SK-N-SH (cell line): Measurements from ENCODE around the gene SGPL1. TPM values are rescaled to one million over a fixed set of nuclear protein-coding genes. Genes with fewer than 3 reads are reported as not detected.

Experiments used
- CTCF ChIA-PET: fragments of 300-600, 350-600 bp; formaldehyde crosslinking; extraction: SDS; loops from one replicate; lab custom pipeline; 2021; lab: Yijun Ruan, JAX
- POLR2A ChIA-PET: fragments of 350-600 bp; sonication (Branson Sonifier 250); formaldehyde crosslinking; extraction: SDS; loops from one replicate; lab custom pipeline; 2020; ENCODE audit warnings: antibody characterized with exemption, inconsistent platforms; lab: Yijun Ruan, JAX
- DNase-seq: peaks from one replicate; pipeline ENCODE4 v3.0.0; 2012
- H2AFZ ChIP-seq: fragments of 200-600 bp; sonication (generic); 2 replicates; pipeline ENCODE4 v1.8.1; 2016; ENCODE audit warnings: antibody characterized with exemption, mild to moderate bottlenecking, low read depth
- H3F3A ChIP-seq: fragments of 200-600 bp; sonication (generic); replicated peaks from 2 replicates; pipeline ENCODE3; 2016; ENCODE audit warnings: antibody characterized with exemption, mild to moderate bottlenecking; ENCODE audit not compliant: insufficient read depth
- H3K27ac ChIP-seq, 2 experiments: fragments of 200-500 bp in 1 of 2; fragments of 200-600 bp in 1 of 2; sonication (Bioruptor generic) in 1 of 2; sonication (generic), shearing (Covaris generic) in 1 of 2; 2 replicates each; pipeline versions ENCODE4 v1.5.1 to v1.6.1; 2014 to 2016; ENCODE audit warnings: low read depth in 2 of 2, inconsistent platforms in 1 of 2, low read length in 1 of 2, mild to moderate bottlenecking in 1 of 2, mixed read lengths in 1 of 2
- H3K27me3 ChIP-seq: fragments of 200-600 bp; sonication (generic), shearing (Covaris generic); 2 replicates; pipeline ENCODE4 v1.6.1; 2016; ENCODE audit warnings: mixed run types; ENCODE audit not compliant: insufficient read depth
- H3K36me3 ChIP-seq, 2 experiments: fragments of 200-500 bp in 1 of 2; fragments of 200-600 bp in 1 of 2; sonication (Bioruptor generic) in 1 of 2; sonication (generic) in 1 of 2; replicated peaks in 1 of 2; 2 replicates each; pipeline versions ENCODE3 to v1.5.1; 2014 to 2016; ENCODE audit warnings: low read length in 1 of 2, mild to moderate bottlenecking in 1 of 2; ENCODE audit not compliant: insufficient read depth in 2 of 2, control insufficient read depth in 1 of 2
- H3K4me1 ChIP-seq, 2 experiments: fragments of 200-500 bp in 1 of 2; fragments of 200-600 bp in 1 of 2; sonication (Bioruptor generic) in 1 of 2; sonication (generic), shearing (Covaris generic) in 1 of 2; 2 replicates each; pipeline versions ENCODE4 v1.5.1 to v1.6.1; 2014 to 2016; ENCODE audit warnings: low read depth in 1 of 2, low read length in 1 of 2, mixed run types in 1 of 2; ENCODE audit not compliant: insufficient read depth in 2 of 2, control insufficient read depth in 1 of 2
- H3K4me2 ChIP-seq: fragments of 200-600 bp; sonication (generic), shearing (Covaris generic); 2 replicates; pipeline ENCODE4 v1.6.1; 2017; ENCODE audit warnings: mixed run types
- H3K4me3 ChIP-seq, 2 experiments: fragments of 200-500 bp in 1 of 2; fragments of 200-600 bp in 1 of 2; sonication (Bioruptor generic) in 1 of 2; sonication (generic), shearing (Covaris generic) in 1 of 2; 2 replicates each; pipeline versions ENCODE4 v1.5.1 to v1.8.1; 2014 to 2016; ENCODE audit warnings: low read depth in 2 of 2, inconsistent platforms in 1 of 2, low read length in 1 of 2, mild to moderate bottlenecking in 1 of 2, mixed read lengths in 1 of 2, moderate library complexity in 1 of 2
- H3K79me2 ChIP-seq: fragments of 200-600 bp; sonication (generic); 2 replicates; pipeline ENCODE4 v1.8.1; 2017; ENCODE audit warnings: mild to moderate bottlenecking; ENCODE audit not compliant: insufficient read depth
- H3K9ac ChIP-seq: fragments of 200-600 bp; sonication (generic); 2 replicates; pipeline ENCODE4 v1.6.1; 2017; ENCODE audit warnings: mixed run types
- H3K9me2 ChIP-seq: fragments of 200-600 bp; sonication (generic); 2 replicates; pipeline ENCODE4 v1.6.1; 2017; ENCODE audit warnings: mixed run types
- H3K9me3 ChIP-seq: fragments of 200-600 bp; sonication (generic); 2 replicates; pipeline ENCODE4 v1.6.1; 2017; ENCODE audit warnings: mixed run types, mild to moderate bottlenecking, moderate library complexity
- H4K20me1 ChIP-seq: fragments of 200-600 bp; sonication (generic); 2 replicates; pipeline ENCODE4 v1.6.1; 2017; ENCODE audit warnings: mild to moderate bottlenecking, mixed run types; ENCODE audit not compliant: insufficient read depth
- ELF1 ChIP-seq: IDR thresholded peaks from 2 replicates; pipeline ENCODE4 v1.4.0; 2012
- FOXJ3 ChIP-seq: sonication (generic); formaldehyde crosslinking; IDR thresholded peaks from 2 replicates; pipeline ENCODE4 v1.5.1; 2020; ENCODE audit warnings: mild to moderate bottlenecking, missing genetic modification reagents
- GABPA ChIP-seq: IDR thresholded peaks from 2 replicates; pipeline ENCODE4 v1.4.0; 2012; ENCODE audit warnings: low read depth, mild to moderate bottlenecking
- NFIC ChIP-seq: IDR thresholded peaks from 2 replicates; pipeline ENCODE4 v1.4.0; 2012; ENCODE audit warnings: borderline replicate concordance
- NRF1 ChIP-seq: IDR thresholded peaks from 2 replicates; pipeline ENCODE4 v1.6.1; 2012; ENCODE audit warnings: low read depth, mild to moderate bottlenecking, low read length
- POLR2AphosphoS5 ChIP-seq: IDR thresholded peaks from 2 replicates; pipeline ENCODE4 v1.6.1; 2012; ENCODE audit warnings: low read depth, low read length
- RAD21 ChIP-seq: IDR thresholded peaks from 2 replicates; pipeline ENCODE4 v1.6.1; 2012; ENCODE audit warnings: mild to moderate bottlenecking, low read length
- RCOR1 ChIP-seq: fragments of 150-350 bp; IDR thresholded peaks from 2 replicates; pipeline ENCODE4 v1.6.1; 2017; ENCODE audit warnings: antibody characterized with exemption, low read length
- REST ChIP-seq: IDR thresholded peaks from 2 replicates; pipeline ENCODE4 v1.6.1; 2012; ENCODE audit warnings: mild to moderate bottlenecking, low read depth, low read length, moderate library complexity
- RXRA ChIP-seq: IDR thresholded peaks from 2 replicates; pipeline ENCODE4 v1.4.0; 2012; ENCODE audit warnings: low read depth, mild to moderate bottlenecking, borderline replicate concordance
- SIN3A ChIP-seq: IDR thresholded peaks from 2 replicates; pipeline ENCODE4 v1.6.1; 2012; ENCODE audit warnings: low read depth, mild to moderate bottlenecking, low read length, moderate library complexity, borderline replicate concordance
- USF1 ChIP-seq: IDR thresholded peaks from 2 replicates; pipeline ENCODE4 v1.4.0; 2012; ENCODE audit warnings: low read depth, borderline replicate concordance
- YY1 ChIP-seq: IDR thresholded peaks from 2 replicates; pipeline ENCODE4 v1.4.0; 2012; ENCODE audit warnings: low read depth, mild to moderate bottlenecking
- ZBTB33 ChIP-seq: IDR thresholded peaks from 2 replicates; pipeline ENCODE4 v1.4.0; 2012; ENCODE audit warnings: low read depth, borderline replicate concordance
- WGBS: methylation state at CpG from one replicate; pipeline ENCODE4 v1.1.6; 2017; ENCODE audit warnings: low lambda C conversion rate; 5-methylcytosine and 5-hydroxymethylcytosine counted together
- polyA plus RNA-seq, 3 experiments: library from polyadenylated mRNA; depleted of rRNA; stranded (reverse); fragments of >200 nt; gene quantifications; 2 replicates each; pipeline ENCODE4 v1.2.3, GENCODE V29; 2012
- TF ChIP-seq, protein P1 (sequence below): IDR thresholded peaks from 2 replicates; pipeline ENCODE4; 2012
- TF ChIP-seq, protein P2 (sequence below): fragments of 200-600 bp; sonication (generic); IDR thresholded peaks from 2 replicates; pipeline ENCODE4 v1.6.1; 2017; ENCODE audit warnings: antibody characterized with exemption, mild to moderate bottlenecking, moderate library complexity
- TF ChIP-seq, protein P3 (sequence below): IDR thresholded peaks from 2 replicates; pipeline ENCODE4 v1.4.0; 2012; ENCODE audit warnings: low read depth

SGPL1 gene
- polyA plus RNA-seq, 1 of the 3 experiments (the other 2 are of a cell fraction): 11.8 TPM

- Histone ChIP-seq H3F3A (no peaks in the 10 kb centered on the region), H3K27ac (peak overlapping the region in 1 of 2 experiments; percentile 98; a peak in 2 of 4 replicates), H4K20me1 (no peaks in the 10 kb centered on the region), H2AFZ (no peak overlapping the region), H3K27me3 (no peaks in the 10 kb centered on the region), H3K9me3 (no peaks in the 10 kb centered on the region), H3K36me3 (peaks cover 0 to 11% of the 10 kb centered on the region in 2 experiments), H3K9ac (no peak overlapping the region), H3K79me2 (no peaks in the 10 kb centered on the region), H3K9me2 (no peaks in the 10 kb centered on the region), H3K4me1 (peaks cover 6 to 47% of the 10 kb centered on the region in 2 experiments; a peak in 2 of 4 replicates), H3K4me3 (peak overlapping the region in 1 of 2 experiments; percentile 76; a peak in 1 of 4 replicates), H3K4me2 (no peak overlapping the region)
- ChIA-PET POLR2A (interaction anchor here (0.5 to 3.3 kb wide), 2 partner anchors 11 to 92 kb away, joined by 5 to 25 read pairs; no protein-coding TSS in a partner anchor), CTCF (interaction anchor here (1.2 to 2.9 kb wide), 2 partner anchors 11 to 14 kb away, joined by 5 to 27 read pairs; no protein-coding TSS in a partner anchor)
- no peak for DNase-seq
- 87% methylated on average over 3 of the region's 3 CpGs for WGBS
- no peak for TF ChIP-seq YY1
- TF ChIP-seq, protein P1, sequence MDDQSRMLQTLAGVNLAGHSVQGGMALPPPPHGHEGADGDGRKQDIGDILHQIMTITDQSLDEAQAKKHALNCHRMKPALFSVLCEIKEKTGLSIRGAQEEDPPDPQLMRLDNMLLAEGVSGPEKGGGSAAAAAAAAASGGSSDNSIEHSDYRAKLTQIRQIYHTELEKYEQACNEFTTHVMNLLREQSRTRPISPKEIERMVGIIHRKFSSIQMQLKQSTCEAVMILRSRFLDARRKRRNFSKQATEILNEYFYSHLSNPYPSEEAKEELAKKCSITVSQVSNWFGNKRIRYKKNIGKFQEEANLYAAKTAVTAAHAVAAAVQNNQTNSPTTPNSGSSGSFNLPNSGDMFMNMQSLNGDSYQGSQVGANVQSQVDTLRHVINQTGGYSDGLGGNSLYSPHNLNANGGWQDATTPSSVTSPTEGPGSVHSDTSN: no peak
- no peak for TF ChIP-seq ZBTB33
- no peak for TF ChIP-seq SIN3A
- TF ChIP-seq RXRA: no peak
- TF ChIP-seq, protein P2, sequence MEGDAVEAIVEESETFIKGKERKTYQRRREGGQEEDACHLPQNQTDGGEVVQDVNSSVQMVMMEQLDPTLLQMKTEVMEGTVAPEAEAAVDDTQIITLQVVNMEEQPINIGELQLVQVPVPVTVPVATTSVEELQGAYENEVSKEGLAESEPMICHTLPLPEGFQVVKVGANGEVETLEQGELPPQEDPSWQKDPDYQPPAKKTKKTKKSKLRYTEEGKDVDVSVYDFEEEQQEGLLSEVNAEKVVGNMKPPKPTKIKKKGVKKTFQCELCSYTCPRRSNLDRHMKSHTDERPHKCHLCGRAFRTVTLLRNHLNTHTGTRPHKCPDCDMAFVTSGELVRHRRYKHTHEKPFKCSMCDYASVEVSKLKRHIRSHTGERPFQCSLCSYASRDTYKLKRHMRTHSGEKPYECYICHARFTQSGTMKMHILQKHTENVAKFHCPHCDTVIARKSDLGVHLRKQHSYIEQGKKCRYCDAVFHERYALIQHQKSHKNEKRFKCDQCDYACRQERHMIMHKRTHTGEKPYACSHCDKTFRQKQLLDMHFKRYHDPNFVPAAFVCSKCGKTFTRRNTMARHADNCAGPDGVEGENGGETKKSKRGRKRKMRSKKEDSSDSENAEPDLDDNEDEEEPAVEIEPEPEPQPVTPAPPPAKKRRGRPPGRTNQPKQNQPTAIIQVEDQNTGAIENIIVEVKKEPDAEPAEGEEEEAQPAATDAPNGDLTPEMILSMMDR: no peak
- TF ChIP-seq USF1: no peak
- TF ChIP-seq GABPA: no peak
- TF ChIP-seq, protein P3, sequence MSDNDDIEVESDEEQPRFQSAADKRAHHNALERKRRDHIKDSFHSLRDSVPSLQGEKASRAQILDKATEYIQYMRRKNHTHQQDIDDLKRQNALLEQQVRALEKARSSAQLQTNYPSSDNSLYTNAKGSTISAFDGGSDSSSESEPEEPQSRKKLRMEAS: no peak
- no peak for TF ChIP-seq ELF1
- no peak for TF ChIP-seq FOXJ3
- TF ChIP-seq RCOR1: no peak
- TF ChIP-seq NFIC: no peak
- no peak for TF ChIP-seq RAD21
- TF ChIP-seq NRF1: no peak
- TF ChIP-seq POLR2AphosphoS5: no peak
- TF ChIP-seq REST: no peak
Observed at GRCh38 chr10:70889291-70889690, 73.5 kb downstream of the SGPL1 start.
